GM21447 (cell line): Measurements from ENCODE around the gene MGAT5.

Experiments used
- ATAC-seq: cut with Tn5 transposase; IDR thresholded peaks from one replicate; pipeline ENCODE4 v1.9.1; 2021; ENCODE audit not compliant: unreplicated experiment

The MGAT5 gene

DNA sequence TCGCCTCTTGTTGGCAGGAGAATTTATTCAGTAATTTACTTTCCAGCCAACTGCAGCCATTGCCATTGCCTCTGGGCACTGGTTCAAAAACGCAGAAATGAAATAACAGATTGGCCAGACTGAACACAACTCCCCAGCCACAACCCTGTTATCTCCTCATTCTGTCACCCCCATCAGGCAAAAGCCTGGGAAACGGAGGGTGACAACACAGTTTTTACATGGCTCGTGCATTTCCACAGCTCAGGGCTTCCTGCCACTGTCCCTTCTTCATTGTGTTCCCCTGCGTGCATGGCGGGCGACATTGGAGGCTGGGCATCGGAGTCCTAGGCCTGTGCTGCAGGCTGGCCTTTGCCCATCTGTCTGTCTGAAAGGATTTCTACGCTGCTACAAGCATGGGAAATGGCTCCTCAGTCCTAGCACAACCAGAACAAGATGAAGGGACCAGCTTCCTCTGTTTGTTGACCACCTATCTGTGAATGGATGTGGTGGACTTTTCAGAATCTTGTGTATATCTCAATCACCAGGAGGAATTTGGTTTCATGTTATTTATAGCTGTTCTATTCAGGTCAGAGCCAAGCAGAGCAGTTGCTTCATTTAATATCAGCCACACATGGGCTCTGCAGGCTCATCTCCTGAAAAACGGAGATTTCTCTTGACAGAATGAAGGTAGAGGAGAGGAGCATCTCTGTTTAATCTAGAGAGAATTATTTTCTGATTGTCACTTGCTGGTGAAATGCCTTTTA, 107.0 kb downstream of the MGAT5 start:
- no peak for ATAC-seq

DNA sequence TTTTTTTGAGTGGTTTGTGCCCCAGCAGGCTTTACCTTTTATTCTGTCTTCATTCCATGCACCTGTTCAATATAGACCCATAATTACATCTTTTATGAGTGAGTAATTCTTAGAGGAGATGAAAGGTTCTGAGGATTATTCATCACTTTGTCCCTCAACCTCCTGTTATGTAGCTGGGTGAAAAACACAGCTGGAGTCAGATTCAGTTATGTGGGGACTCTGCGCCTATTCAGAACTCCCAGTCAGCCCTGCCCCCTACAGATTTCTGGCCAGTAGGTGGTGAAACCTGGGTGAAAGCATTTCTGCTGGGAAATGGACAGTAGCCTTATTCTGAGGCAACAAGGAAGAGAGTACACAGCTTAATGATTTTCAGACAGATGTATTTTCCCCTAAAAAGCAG, 107.8 kb downstream of the MGAT5 start:
- no peak for ATAC-seq

DNA sequence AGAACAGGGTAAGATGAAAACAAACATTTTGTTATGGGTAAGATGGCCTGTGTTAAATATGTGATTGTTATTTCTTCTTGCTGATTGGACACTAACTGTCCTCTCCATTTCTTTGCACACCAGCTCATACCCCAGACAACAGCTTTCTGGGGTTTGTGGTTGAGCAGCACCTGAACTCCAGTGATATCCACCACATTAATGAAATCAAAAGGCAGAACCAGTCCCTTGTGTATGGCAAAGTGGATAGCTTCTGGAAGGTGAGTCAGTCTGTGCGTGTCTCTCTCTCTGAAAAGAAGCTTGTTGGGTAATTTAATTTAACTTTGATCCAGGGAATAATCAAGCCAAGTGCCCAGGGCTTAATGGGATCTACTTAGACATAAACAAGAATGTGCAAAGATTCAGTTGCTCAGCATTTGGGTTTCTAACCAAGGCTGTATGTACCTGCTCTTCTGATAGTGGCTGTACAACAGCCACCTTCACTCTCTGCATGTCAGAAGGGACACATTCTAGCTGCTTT, 108.3 kb downstream of the MGAT5 start:
- ATAC-seq = no peak

DNA sequence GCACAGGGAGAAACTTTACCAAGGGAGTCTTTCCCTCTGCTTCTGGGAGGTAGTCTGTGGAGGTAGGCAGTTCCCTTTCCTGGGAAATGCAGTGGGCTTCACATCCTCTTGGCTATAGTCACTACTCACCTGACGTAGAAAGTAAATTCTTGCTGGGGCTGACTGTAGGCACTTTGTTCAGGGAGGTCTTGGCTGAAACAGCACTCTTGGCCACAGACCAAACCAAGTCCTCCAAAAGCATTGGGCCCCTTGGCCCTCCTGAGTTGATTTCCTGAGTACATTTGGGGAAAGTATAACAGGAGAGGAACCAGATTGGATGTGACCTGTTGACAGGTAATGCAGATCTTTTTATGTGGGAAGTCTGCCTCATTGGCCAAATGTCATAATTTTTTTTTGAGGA, 108.9 kb downstream of the MGAT5 start:
- no peak for ATAC-seq

DNA sequence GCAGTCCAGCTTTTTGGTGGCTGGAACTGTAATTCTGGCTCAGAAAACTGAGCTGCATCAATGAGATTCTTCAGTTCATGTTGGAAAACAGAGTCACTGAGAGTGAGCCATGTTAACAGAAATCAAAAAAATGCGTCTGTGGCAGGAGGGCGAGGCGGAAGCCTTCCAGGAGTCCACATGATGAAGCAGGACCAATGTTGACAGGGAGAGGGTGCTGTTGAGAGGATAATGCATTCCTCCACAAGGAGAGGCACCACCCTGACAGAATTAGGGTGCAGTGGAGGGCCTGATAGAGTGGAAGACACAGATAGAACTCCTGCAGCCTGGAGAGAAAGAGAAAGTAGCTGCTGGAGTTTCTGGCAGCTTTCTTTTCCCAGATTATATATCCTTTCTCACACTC, 111.5 kb downstream of the MGAT5 start:
- no peak for ATAC-seq

DNA sequence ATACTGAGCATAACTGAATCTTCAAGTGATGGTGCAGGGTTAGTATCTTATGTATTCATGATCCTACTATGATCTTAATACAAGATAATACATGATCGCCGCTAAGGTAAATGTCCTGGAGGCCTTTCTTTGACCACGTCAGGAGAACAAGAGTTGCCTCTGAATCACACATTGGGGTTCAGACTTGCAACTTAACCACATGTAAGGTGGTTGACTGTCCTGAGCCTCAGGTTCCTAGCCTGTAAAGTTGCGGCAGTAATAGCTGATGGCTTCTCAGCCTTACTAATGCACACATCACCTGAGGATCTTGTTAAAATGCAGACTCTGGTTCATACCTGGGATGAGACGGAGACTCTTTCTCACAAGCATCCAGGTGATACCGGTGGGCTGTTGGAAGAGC, 112.5 kb downstream of the MGAT5 start:
- ATAC-seq = no peak

DNA sequence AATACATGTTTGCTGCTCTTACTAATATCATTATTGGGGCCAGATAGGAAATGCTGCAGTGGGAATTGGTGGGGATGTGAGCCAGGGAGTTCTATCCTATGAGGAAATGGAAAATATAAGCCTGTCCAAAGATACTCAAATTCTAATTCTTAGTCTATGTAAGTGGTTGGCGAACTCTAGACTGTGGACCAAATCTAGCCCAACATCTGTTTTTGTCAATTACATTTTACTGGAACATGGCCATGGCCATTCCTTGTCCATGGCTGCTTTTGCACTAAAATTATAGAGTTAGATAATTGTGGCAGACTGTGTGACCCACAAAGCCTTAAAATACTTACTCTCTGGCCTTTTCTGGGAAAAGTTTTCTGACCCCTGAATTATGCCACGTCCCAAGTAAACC, 113.3 kb downstream of the MGAT5 start:
- ATAC-seq = no peak

DNA sequence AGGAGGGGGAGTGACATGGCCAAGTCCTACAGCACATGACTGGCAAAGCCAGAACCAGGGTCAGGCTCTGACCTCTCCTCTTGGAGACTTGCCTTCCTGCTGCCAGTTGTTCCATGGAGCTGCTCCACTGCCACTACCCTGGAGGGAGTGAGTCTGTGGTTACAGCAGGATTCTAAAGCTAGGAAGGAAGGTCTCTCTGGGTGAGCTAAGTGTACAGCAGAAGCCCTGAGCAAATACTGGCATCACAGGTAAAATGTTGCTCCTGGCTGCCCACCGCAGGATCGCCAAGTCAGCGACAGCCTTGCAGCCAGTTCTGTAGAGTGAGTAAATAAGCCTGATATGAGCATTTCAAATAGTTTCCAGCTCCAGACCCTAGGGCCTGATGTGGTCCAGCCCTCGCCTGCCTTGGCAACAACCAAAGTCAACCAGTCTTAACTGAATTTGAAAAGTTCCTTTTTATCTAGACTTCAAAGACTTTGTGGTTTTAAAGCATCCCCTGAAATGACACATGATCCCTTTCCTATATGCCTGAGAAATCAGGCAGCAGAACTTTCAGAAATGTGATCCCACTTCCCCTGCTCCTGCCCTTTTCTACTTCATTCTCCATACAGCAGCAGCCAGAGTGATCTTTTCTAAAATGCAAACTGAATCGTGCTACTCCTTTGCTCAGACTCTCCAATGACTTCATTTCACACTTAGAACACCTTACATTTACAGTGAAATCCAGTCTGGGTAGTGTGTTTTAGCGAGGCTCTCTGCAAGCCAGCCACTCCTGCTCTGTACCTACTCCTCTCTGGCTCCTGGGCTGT, 114.3 kb downstream of the MGAT5 start:
- no peak for ATAC-seq

DNA sequence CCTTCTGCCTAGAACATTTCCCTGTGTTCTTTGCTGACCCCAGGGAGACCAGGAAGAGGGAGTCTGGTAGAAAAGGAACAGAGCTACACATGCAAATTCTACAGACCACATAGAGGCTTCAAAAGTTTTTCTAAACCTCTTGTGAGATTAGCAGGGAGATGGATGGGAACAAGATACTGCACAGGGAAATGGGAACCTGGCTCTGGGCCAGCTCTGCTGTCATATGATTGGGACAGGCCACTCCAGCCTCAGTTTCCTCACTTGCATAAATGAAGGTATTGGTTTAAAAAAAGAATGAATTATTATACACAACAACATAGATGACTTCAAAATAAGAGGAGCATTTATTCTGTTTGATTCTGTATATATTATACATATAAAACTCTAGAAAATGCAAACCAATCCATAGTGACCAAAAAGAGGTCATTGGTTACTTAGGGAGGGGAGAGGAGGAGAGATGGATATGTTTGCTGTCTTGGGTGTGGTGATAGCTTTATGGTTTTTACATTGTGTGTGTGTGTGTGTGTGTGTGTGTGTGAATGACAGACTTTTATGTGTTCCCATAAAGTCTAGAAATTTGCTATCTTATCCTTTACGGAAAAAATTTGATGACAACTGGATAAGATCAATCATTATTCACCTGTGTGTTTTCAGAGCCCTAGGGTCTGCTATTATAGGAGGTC, 115.5 kb downstream of the MGAT5 start:
- ATAC-seq = no peak

DNA sequence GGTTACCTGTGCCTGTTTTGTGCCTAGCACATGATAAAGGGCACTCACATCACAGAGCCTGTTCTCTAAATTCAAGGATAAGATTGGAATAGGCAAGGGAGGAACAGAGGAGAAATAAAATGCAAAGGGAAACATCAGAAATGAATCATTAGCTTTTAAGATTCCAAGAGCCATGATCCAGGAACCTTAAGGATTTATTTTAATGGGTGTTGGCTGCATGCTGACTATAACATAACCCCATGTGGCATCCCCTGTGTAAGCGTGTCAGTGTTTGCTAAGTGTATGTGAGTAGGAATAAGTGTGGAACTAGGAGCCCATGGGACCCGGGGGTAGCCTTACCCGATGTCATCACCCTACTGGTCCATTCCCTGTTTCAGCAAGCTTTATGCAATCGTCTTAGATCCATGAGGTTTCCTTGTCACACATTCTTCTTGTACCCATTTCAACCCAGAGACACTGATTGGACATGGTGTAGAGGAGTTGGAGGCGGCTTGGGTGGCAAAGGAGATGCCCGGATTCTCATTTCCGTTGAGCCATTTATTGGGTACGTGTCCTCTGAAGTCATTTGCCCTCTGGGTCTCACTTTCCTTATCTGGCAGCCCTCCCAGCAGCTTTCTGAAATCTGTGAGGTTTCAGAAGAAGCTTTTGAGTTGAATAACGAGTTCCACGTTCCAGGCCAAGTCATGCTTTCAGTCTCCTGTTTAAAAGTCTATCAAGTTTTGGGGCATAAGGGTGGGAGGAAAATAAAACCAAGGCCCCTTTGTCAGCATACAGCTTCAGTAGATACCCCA, 117.0 kb downstream of the MGAT5 start:
- no peak for ATAC-seq

DNA sequence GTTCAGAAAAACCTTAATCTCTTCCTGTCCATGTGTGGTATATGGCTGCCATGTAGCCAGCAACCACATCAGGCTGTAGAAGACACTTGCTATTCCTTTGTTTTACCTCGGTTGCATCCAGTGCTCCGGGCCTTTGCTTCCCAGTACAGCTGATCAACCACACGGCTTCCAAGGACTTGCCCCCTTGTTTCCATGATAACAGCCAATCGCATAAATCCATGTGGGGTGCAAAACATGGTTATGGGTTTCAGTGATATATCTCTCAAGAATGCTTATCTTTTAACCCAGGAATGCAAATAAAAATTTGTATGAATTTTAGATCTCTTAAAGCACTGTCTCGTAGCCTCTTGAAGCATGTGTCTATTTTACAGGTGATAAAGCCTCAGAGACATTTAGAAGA, 118.3 kb downstream of the MGAT5 start:
- no peak for ATAC-seq

DNA sequence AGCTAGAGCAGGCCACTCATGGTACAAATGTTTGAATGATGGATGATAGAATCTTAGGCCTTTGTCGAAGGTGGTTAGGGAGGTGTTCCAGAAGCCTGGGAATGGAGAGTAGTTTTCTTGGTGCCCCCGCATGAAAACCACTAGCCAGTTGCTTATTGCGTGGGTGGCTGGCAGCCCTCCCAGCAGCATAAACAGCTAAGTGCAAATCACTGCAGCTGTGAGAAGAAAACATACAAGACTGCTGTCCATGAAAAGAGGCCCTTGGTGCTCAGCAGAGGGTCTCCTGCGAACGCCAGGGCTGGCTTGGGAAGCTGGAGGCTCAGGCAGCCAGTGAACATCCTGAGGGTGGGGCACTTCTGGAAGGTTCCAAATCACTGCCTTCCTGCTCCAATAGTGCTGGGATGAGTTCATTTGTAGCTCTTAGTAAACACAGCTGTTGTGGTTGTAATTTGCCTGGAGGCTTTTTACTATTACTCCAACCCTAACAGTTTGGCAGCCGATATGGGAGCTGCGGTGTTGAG, 118.8 kb downstream of the MGAT5 start:
- ATAC-seq = no peak

DNA sequence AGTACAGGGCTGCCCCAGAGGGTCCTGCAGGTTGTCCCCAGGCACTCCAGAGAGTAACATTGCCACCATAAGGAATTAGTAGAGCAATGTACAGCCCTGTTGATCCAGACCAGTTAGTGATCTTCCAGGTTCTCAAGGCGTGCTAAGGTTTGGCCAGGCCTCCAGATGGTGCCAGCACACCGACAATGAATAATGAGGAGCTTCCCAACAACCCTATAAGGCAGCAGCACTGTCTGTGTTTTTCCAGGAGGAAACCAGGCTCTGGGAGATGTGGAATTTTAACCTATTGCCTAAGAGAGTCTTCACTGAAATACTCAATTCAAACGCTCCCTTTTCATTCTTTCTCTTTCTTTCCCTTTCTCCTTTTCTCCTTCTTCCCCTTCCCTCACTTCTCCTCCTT, 122.1 kb downstream of the MGAT5 start:
- no peak for ATAC-seq

DNA sequence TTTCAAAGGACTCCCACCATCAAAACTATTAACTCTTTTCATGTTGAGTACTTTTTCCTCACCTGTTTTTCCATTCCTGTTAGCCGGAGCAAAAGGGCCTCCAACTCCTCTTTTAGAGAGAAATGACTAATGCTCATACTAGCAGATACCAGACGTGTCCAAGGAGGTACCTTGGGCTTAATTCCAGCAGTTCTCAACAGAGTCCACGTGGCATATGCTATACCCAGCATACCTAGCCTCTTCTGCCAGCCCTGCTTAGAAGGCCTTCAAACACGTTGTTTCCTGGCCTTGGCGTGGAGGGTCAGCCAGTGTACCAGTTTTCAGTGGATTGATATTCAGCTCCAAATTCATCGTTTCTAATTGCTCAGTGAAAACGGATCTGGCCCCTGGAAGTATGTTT, 123.9 kb downstream of the MGAT5 start:
- ATAC-seq = no peak

DNA sequence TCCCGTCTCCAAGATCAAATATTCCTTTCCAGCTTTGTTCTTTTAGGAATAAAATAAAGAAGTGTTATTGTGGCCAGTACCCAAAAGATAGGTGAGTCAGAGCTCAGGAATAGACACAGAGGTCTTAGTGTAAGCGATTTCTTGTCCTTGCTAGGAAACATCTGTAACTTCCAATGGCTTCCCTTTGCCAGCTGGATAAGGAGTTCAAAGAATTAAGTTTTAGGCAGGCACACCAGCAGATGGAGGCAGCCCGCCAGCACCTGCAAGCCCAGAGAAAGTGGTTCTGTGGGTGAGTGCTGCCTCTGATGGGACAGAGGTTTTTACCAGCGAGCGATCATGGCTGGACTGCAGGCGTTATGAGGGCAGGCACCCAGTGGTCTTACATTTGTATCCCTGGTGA, 125.4 kb downstream of the MGAT5 start:
- ATAC-seq = no peak

DNA sequence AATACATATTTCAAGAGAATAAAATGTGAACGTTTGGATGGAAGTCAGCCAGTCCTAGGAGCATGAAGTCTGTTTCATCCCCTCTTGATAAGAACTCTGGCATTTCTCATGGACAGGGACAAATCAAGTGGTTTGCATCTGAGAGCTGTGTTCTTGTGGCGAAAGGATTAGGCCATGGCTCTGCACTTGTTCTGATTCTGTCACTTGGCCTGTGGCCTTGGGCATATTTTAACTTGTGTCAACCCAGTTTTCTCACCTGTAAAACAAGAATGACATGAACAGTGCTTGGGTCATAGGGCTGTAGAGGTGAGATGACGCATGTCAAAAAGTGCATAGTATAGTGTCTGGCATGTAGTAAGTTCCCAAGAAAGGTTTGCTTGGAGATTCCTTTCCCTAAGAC, 125.8 kb downstream of the MGAT5 start:
- no peak for ATAC-seq

DNA sequence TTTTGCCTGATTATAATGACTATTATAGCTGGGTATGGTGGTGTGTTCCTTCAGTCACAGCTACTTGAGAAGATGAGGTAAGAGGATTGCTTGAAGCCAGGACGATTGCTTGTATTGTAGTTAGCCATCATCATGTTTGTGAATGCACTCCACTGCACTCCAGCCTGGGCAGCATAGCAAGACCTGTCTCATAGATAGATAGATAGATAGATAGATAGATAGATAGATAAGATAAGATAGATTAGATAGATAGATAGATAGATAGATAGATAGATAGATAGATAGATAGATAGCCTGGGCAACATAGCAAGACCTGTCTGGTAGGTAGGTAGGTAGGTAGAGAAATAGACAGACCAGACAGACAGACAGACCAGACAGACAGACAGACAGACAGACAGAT, 127.3 kb downstream of the MGAT5 start:
- no peak for ATAC-seq

DNA sequence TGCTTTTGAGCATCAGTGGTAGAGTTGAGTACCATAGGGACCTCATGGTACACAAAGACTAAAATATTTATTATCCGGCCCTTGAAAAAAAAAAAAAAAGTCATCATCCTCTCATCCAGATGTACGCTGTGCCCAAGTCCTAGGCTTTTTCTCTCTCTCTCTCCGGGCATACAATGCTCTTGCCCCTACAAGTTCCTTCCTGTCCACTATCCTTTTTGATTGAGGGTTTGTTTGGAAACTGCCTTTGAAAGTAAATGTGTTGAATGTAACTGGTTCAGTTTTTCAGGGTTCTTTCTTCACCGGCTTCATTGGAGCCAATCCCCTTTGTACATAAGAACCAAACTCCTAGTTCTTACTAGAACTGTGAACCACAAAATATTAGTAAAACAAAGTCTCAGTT, 130.3 kb downstream of the MGAT5 start:
- ATAC-seq = no peak

DNA sequence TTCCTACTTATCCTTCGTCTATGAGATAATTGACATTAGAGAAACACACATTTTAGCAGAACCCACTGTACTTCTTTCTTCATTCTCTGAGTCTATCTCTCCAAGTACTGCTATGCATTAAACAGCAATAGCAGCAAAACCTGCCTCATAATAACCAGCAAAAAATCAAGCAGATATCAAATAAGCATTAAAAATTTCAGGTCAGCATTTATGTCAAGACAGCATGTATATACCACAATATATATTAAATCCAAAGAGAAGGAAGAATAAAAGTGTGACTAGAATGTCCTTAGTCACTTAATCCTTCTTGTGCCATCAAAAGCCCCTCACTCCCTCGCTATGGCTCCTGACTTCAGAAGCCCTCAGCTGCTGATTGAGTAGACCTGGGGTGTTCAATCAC, 131.3 kb downstream of the MGAT5 start:
- ATAC-seq = no peak

DNA sequence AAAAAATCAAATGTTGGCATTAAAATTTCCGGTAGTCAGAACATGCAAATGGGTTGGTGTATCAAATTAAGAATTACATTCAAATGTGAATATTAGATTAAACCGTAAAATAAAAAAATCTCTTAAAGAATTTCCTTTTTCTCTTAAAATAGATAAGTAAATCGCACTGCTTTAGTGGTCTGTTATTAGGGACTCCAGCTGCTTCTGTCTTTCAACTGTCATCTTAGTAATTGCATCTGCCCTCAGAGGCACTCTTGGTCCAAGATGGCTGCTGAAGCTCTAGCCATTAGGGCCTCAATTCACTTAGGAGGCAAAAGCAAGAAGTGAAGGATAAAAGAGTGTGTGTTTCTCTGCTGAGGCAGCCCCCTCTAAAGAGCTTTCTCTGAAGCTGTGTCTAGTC, 132.4 kb downstream of the MGAT5 start:
- no peak for ATAC-seq

DNA sequence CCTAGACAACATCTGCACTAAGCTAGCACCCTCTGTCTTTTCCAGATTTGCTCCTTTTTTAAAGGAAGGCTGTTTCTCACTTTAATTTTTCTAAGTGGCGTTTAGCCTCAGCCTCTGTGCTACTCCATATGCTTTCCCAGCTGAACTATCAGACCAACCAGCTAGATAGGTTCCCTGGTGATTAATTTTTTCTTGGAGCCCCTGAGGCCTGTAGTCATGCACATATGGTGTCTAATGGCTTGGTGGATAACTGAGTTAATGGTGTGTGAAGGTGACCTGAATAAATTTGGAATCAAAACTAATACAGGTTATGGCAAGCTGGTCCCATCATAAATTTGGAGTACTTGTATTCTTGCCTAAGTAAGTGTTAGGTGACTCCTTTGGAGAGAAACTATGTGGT, 135.5 kb downstream of the MGAT5 start:
- ATAC-seq = no peak
